HG02798 (cell line): ENCODE data around the gene HERPUD1.
"Not testable (repeated sequence)": the region's sequence is repeated elsewhere in the genome, so short reads cannot be mapped to it uniquely, and the experiment has no call there.

Experiments used
- ATAC-seq: cut with Tn5 transposase; IDR thresholded peaks from one replicate; pipeline ENCODE4 v1.9.1; 2021; ENCODE audit warnings: mild to moderate bottlenecking; ENCODE audit not compliant: unreplicated experiment, poor library complexity

The HERPUD1 gene

GRCh38 chr16:56990407-56991286, 58.7 kb downstream of the HERPUD1 start:
- no peak for ATAC-seq

GRCh38 chr16:56992431-56992830, 60.5 kb downstream of the HERPUD1 start:
- ATAC-seq: not testable (repeated sequence)

- ATAC-seq: no peak
Observed at GRCh38 chr16:56993204-56993603, 61.3 kb downstream of the HERPUD1 start.

- no peak for ATAC-seq
Observed at GRCh38 chr16:56994311-56994710, 62.4 kb downstream of the HERPUD1 start.
